GM23338 (cell line): ENCODE results near the gene TUBB1.

Experiments
- CREB1 ChIP-seq: fragments of 250-450 bp; sonication (Bioruptor Pico); IDR thresholded peaks from 2 replicates; pipeline ENCODE4 v1.5.0; 2020; ENCODE audit warnings: low read depth, mild to moderate bottlenecking, moderate library complexity
- TF ChIP-seq, protein P1 (sequence below), 2 experiments: fragments of 200-600 bp in 1 of 2; sonication (generic) in 1 of 2; conservative IDR thresholded peaks; 2 replicates each; pipeline versions ENCODE4 v1.5.1 to v1.6.1; 2016 to 2017; ENCODE audit warnings: antibody characterized with exemption in 2 of 2, low read depth in 2 of 2, mild to moderate bottlenecking in 2 of 2, moderate library complexity in 1 of 2

DNA sequence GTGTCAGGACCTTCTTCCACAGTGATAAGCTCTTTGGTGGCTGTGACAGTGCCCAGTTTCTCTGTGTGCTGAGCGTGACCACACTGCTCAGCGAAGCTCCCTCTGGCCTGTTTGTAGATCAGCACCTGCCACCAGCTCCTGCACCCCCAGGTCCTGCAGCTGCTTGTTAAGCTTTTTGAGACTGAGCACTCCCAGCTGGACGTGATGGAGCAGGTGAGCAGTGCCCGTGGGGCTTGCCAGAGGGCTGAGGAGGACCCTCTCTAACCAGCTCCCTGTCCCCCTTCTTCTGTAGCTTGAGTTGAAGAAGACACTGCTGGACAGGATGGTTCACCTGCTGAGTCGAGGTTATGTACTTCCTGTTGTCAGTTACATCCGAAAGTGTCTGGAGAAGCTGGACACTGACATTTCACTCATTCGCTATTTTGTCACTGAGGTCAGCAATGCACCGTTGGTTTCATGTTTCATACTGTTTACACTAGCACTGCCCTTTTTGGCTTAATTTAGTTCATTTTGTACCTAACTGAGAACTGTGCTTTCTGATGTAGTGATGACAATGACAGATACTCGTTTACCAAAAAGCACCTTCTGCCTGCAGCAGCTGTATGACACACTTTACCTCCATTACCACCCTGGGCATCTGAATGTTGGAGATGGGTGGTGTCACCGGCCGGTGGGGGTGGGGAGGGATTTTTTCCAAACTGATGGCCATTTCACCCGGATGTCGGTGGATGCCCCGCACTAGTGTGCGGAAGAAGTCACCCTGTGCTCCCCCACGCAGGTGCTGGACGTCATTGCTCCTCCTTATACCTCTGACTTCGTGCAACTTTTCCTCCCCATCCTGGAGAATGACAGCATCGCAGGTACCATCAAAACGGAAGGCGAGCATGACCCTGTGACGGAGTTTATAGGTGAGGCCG lies 25.6 kb upstream of the TUBB1 start:
- TF ChIP-seq, protein P1, sequence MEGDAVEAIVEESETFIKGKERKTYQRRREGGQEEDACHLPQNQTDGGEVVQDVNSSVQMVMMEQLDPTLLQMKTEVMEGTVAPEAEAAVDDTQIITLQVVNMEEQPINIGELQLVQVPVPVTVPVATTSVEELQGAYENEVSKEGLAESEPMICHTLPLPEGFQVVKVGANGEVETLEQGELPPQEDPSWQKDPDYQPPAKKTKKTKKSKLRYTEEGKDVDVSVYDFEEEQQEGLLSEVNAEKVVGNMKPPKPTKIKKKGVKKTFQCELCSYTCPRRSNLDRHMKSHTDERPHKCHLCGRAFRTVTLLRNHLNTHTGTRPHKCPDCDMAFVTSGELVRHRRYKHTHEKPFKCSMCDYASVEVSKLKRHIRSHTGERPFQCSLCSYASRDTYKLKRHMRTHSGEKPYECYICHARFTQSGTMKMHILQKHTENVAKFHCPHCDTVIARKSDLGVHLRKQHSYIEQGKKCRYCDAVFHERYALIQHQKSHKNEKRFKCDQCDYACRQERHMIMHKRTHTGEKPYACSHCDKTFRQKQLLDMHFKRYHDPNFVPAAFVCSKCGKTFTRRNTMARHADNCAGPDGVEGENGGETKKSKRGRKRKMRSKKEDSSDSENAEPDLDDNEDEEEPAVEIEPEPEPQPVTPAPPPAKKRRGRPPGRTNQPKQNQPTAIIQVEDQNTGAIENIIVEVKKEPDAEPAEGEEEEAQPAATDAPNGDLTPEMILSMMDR (conservative IDR thresholded peaks at IDR 0.05; ENCODE audit: low read depth in 2 of 2), result no peak
- no peak for TF ChIP-seq CREB1 (CRISPR knock-in tag)
